ENCODE measurements around the gene GPR143. TPM values are rescaled to one million over a fixed set of nuclear protein-coding genes. Genes with fewer than 3 reads are reported as not detected.

The GPR143 gene
- total and polyA plus RNA-seq, 9 of the 15 experiments (the other 6 are each of a cell fraction or from before 2014, with no cell fraction given), result not detected

DNA sequence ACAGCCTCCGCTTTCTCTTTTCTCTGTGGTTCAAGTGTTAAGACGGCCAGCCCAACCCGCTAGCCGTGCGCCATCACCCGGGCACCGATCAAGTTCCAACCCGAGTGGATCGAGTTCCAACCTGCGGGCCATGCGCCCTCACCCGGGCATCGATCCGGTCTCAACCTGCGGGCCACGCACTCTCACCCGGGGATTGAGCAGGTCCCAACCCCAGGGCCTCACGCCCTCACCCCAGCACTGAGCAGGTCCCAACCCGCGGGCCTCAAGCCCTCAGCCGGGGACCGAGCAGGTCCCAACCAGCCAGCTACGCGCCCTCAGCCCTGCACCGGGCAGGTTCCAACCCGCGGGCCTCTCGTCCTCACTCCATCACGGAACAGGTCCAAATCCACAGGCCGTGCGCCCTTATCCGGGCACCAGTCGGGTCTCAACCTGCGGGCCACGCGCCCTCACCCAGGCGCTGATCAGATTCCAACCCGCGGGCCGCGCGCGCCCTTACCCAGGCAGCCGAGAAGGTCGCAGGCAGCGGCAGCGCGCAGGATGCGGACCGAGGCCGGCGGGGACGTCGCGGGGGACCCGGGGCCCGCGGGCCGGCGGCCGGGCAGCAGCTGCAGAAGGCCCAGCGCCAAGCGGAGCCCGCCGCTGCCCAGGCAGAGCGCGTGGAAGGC, 443 bp downstream of the GPR143 start:
- H3K9ac ChIP-seq (ENCODE audit: insufficient read depth in 1 of 2, low read depth in 2 of 2, low read length in 2 of 2), result no peak overlapping the region
- FAIRE-seq (no peak), DNase-seq (ENCODE audit: extremely low read depth in 1 of 4, low spot score in 3 of 4) (peak in 1 of 4 experiments; percentile 0), ATAC-seq (no peak)
- H3K4me1 ChIP-seq (replicated peaks in 1 of 2; ENCODE audit: control insufficient read depth in 2 of 2, insufficient read depth in 2 of 2, low read length in 2 of 2), result no peaks in the 10 kb centered on the region
- no peak overlapping the region for H3K4me3 ChIP-seq
- no peaks in the 10 kb centered on the region for H4K20me1 ChIP-seq (replicated peaks; ENCODE audit: control insufficient read depth, insufficient read depth, low read length)
- no peaks in the 10 kb centered on the region for H3K9me3 ChIP-seq (replicated peaks; ENCODE audit: control insufficient read depth, insufficient read depth, low read depth, low read length)
- TF ChIP-seq POLR3G (IDR thresholded peaks at IDR 0.05; ENCODE audit: extremely low read depth, insufficient read length, insufficient replicate concordance), result no peak
- no peak for TF ChIP-seq TAF15 (IDR thresholded peaks at IDR 0.05; ENCODE audit: low read depth, low read length)
- TF ChIP-seq KDM5B (IDR thresholded peaks at IDR 0.05; ENCODE audit: insufficient replicate concordance, low read depth, low read length), result no peak
- TF ChIP-seq RFX5 (IDR thresholded peaks at IDR 0.05; ENCODE audit: low read depth, low read length), result no peak
- H3K27me3 ChIP-seq (ENCODE audit: control insufficient read depth in 2 of 2, insufficient read depth in 2 of 2, low read length in 2 of 2), result peaks cover 2 to 16% of the 10 kb centered on the region in 2 experiments; a peak in 4 of 5 replicates
- no peaks in the 10 kb centered on the region for H3K36me3 ChIP-seq (ENCODE audit: control insufficient read depth, insufficient read depth, low read length)
- no peak overlapping the region for H3K27ac ChIP-seq (ENCODE audit: extremely low read depth, low read depth, low read length)
- no peaks in the 10 kb centered on the region for H3K9me1 ChIP-seq (ENCODE audit: control insufficient read depth, insufficient read depth, low read length)
- intact Hi-C loops (cut with micrococcal nuclease) (no loop called here), in situ Hi-C loops (cut with MboI) (no loop called here)
- ChIA-PET CTCF (ENCODE audit: low intra/inter-chr PET ratio) (interaction anchor here (0.7 kb wide), 1 partner anchor 740 kb away, joined by 4 read pairs; no protein-coding TSS in a partner anchor), POLR2A (no interaction called here)
- no peaks in the 10 kb centered on the region for H3K79me2 ChIP-seq (ENCODE audit: control insufficient read depth, insufficient read depth, low read length)
- H2AFZ ChIP-seq (ENCODE audit: low read depth, low read length), result no peak overlapping the region
- no TSS peak for BruUV-seq (replicated peaks)
- 11% methylated on average over 15 of the region's 67 CpGs for WGBS (ENCODE audit: insufficient coverage, low coverage, missing lambda C conversion rate)
- H3K4me2 ChIP-seq (ENCODE audit: insufficient read depth, low read length), result no peak overlapping the region

GRCh38 chrX:9759337-9759736, 6.3 kb downstream of the GPR143 start:
- no TSS peak for BruUV-seq (replicated peaks)
- H3K4me3 ChIP-seq, result no peak overlapping the region
- TF ChIP-seq IRF1 (CRISPR knock-in tag; IDR thresholded peaks at IDR 0.05; ENCODE audit: borderline replicate concordance) (no peak), BHLHE40 (IDR thresholded peaks at IDR 0.05; ENCODE audit: low read length) (0 out of 2 replicates have a peak, but pooled peaks have one; percentile 32)
- FAIRE-seq, result no peak
- H3K27me3 ChIP-seq (ENCODE audit: control insufficient read depth in 2 of 2, insufficient read depth in 2 of 2, low read length in 2 of 2), result peaks cover 2 to 11% of the 10 kb centered on the region in 2 experiments; a peak in 4 of 5 replicates
- intact Hi-C loops (cut with micrococcal nuclease), result no loop called here
- no peak for ATAC-seq
- in situ Hi-C loops (cut with MboI), result no loop called here
- ChIA-PET CTCF (ENCODE audit: low intra/inter-chr PET ratio) (no interaction called here), POLR2A (interaction anchor here (0.5 kb wide), 1 partner anchor 1096 kb away, joined by 3 read pairs; no protein-coding TSS in a partner anchor)
- no peaks in the 10 kb centered on the region for H3K9me3 ChIP-seq (replicated peaks; ENCODE audit: control insufficient read depth, insufficient read depth, low read depth, low read length)
- H3K27ac ChIP-seq (ENCODE audit: extremely low read depth, low read depth, low read length), result no peak overlapping the region
- H3K9me1 ChIP-seq (ENCODE audit: control insufficient read depth, insufficient read depth, low read length), result no peaks in the 10 kb centered on the region
- H3K36me3 ChIP-seq (ENCODE audit: control insufficient read depth, insufficient read depth, low read length), result no peaks in the 10 kb centered on the region
- no peak for DNase-seq (ENCODE audit: extremely low read depth in 1 of 4, low spot score in 3 of 4)
- H4K20me1 ChIP-seq (replicated peaks; ENCODE audit: control insufficient read depth, insufficient read depth, low read length), result no peaks in the 10 kb centered on the region
- no peaks in the 10 kb centered on the region for H3K4me1 ChIP-seq (replicated peaks in 1 of 2; ENCODE audit: control insufficient read depth in 2 of 2, insufficient read depth in 2 of 2, low read length in 2 of 2)
- no peaks in the 10 kb centered on the region for H3K79me2 ChIP-seq (ENCODE audit: control insufficient read depth, insufficient read depth, low read length)
- WGBS (ENCODE audit: insufficient coverage, low coverage, missing lambda C conversion rate), result 2% methylated on average over 8 of the region's 8 CpGs
- no peak overlapping the region for H3K4me2 ChIP-seq (ENCODE audit: insufficient read depth, low read length)
- H2AFZ ChIP-seq (ENCODE audit: low read depth, low read length), result no peak overlapping the region
- no peak overlapping the region for H3K9ac ChIP-seq (ENCODE audit: insufficient read depth in 1 of 2, low read depth in 2 of 2, low read length in 2 of 2)
